HepG2 (cell line): ENCODE results near the gene TK1. TPM values are rescaled to one million over a fixed set of nuclear protein-coding genes. Genes with fewer than 3 reads are reported as not detected.

Source experiments
- CC2D1A ChIP-seq: sonication (generic); formaldehyde crosslinking; IDR thresholded peaks from 2 replicates; pipeline ENCODE4 v1.8.1; 2023; ENCODE audit warnings: mild to moderate bottlenecking, missing genetic modification reagents
- CENPT ChIP-seq: sonication (generic); formaldehyde crosslinking; IDR thresholded peaks from 2 replicates; pipeline ENCODE4 v1.8.0; 2022; ENCODE audit warnings: low read depth, mild to moderate bottlenecking, moderate library complexity, missing genetic modification reagents
- GPN1 ChIP-seq: sonication (generic); formaldehyde crosslinking; IDR thresholded peaks from 2 replicates; pipeline ENCODE4 v1.5.1; 2020; ENCODE audit warnings: missing genetic modification reagents, borderline replicate concordance
- HOXD1 ChIP-seq: sonication (generic); formaldehyde crosslinking; IDR thresholded peaks from 2 replicates; pipeline ENCODE4 v1.5.0; 2020; ENCODE audit warnings: missing genetic modification reagents
- JUND ChIP-seq: sonication (generic); formaldehyde crosslinking; IDR thresholded peaks from 2 replicates; pipeline ENCODE4 v1.8.0; 2022; ENCODE audit warnings: mild to moderate bottlenecking, missing genetic modification reagents
- MBD4 ChIP-seq: IDR thresholded peaks from 2 replicates; pipeline ENCODE4 v1.6.1; 2012; ENCODE audit warnings: low read length, inconsistent platforms, borderline replicate concordance
- MBNL3 ChIP-seq: fragments of 250-450 bp; sonication (Bioruptor Pico); conservative IDR thresholded peaks from 2 replicates; pipeline ENCODE4 v1.8.0; 2022; ENCODE audit warnings: mild to moderate bottlenecking, inconsistent platforms
- MEIS2 ChIP-seq: sonication (generic); formaldehyde crosslinking; IDR thresholded peaks from 2 replicates; pipeline ENCODE4 v1.9.0; 2021; ENCODE audit warnings: mild to moderate bottlenecking, missing genetic modification reagents
- MTA1 ChIP-seq: sonication (generic); formaldehyde crosslinking; IDR thresholded peaks from 2 replicates; pipeline ENCODE4 v1.4.0; 2020; ENCODE audit warnings: missing genetic modification reagents, mild to moderate bottlenecking, borderline replicate concordance
- RFX3 ChIP-seq: IDR thresholded peaks from 2 replicates; pipeline ENCODE4 v1.6.1; 2016; ENCODE audit warnings: missing biosample characterization, missing genetic modification reagents
- SAP130 ChIP-seq: IDR thresholded peaks from 2 replicates; pipeline ENCODE4 v1.6.1; 2016; ENCODE audit warnings: low read depth
- STAT5B ChIP-seq: sonication (generic); formaldehyde crosslinking; IDR thresholded peaks from 2 replicates; pipeline ENCODE4 v1.4.0; 2020; ENCODE audit warnings: missing genetic modification reagents
- ZBTB38 ChIP-seq: sonication (generic); formaldehyde crosslinking; IDR thresholded peaks from 2 replicates; pipeline ENCODE4 v1.5.1; 2020; ENCODE audit warnings: mild to moderate bottlenecking, missing genetic modification reagents
- ZBTB7B ChIP-seq: sonication (generic); formaldehyde crosslinking; IDR thresholded peaks from 2 replicates; pipeline ENCODE4 v1.4.0; 2020; ENCODE audit warnings: missing genetic modification reagents
- ZFP1 ChIP-seq: IDR thresholded peaks from 2 replicates; pipeline ENCODE4 v1.6.1; 2016
- ZNF124 ChIP-seq: sonication (generic); formaldehyde crosslinking; IDR thresholded peaks from 2 replicates; pipeline ENCODE4 v1.4.0; 2020; ENCODE audit warnings: missing genetic modification reagents
- ZNF232 ChIP-seq: sonication (generic); formaldehyde crosslinking; IDR thresholded peaks from 2 replicates; pipeline ENCODE4 v1.4.0; 2020; ENCODE audit warnings: missing genetic modification reagents, borderline replicate concordance
- ZNF557 ChIP-seq: sonication (generic); formaldehyde crosslinking; IDR thresholded peaks from 2 replicates; pipeline ENCODE4 v1.4.0; 2020; ENCODE audit warnings: missing genetic modification reagents
- ZNF670 ChIP-seq: sonication (generic); formaldehyde crosslinking; IDR thresholded peaks from 2 replicates; pipeline ENCODE4 v1.8.0; 2022; ENCODE audit warnings: mild to moderate bottlenecking, missing genetic modification reagents, borderline replicate concordance
- polyA plus RNA-seq, 8 experiments: library from polyadenylated mRNA; depleted of rRNA in 3 of 8; stranded (reverse) in 7 of 8; unstranded in 1 of 8; fragments of >200 nt; fragmentation: Illumina TruSeq in 4 of 8; extraction: Trizol in 4 of 8; gene quantifications; 2 replicates each; pipeline versions ENCODE4 v1.2.1 to v1.2.3, GENCODE V29; 2011 to 2016; ENCODE audit warnings: low read depth in 4 of 8, missing spikeins in 1 of 8, mixed read lengths in 1 of 8; ENCODE audit not compliant: insufficient read depth in 1 of 8
- total RNA-seq, 5 experiments: library from RNA; depleted of rRNA; stranded (reverse); fragments of >200 nt; fragmentation: Illumina TruSeq; extraction: Trizol; gene quantifications; 2 replicates each; pipeline ENCODE4 v1.2.3, GENCODE V29; 2016; ENCODE audit warnings: low read depth in 1 of 5
- TF ChIP-seq, protein P1 (sequence below): sonication (generic); formaldehyde crosslinking; IDR thresholded peaks from 2 replicates; pipeline ENCODE4 v1.9.0; 2021; ENCODE audit warnings: missing genetic modification reagents, borderline replicate concordance
- TF ChIP-seq, protein P2 (sequence below): sonication (generic); formaldehyde crosslinking; IDR thresholded peaks from 2 replicates; pipeline ENCODE4 v1.4.0; 2020; ENCODE audit warnings: mild to moderate bottlenecking, missing genetic modification reagents
- TF ChIP-seq, protein P3 (sequence below): IDR thresholded peaks from 2 replicates; pipeline ENCODE4 v1.4.0; 2020; ENCODE audit warnings: mild to moderate bottlenecking, missing genetic modification reagents

Gene TK1
- total and polyA plus RNA-seq, 2 of the 13 experiments (the other 11 are each of a cell fraction or from before 2014, with no cell fraction given) = 45.0 to 96.0 TPM

DNA sequence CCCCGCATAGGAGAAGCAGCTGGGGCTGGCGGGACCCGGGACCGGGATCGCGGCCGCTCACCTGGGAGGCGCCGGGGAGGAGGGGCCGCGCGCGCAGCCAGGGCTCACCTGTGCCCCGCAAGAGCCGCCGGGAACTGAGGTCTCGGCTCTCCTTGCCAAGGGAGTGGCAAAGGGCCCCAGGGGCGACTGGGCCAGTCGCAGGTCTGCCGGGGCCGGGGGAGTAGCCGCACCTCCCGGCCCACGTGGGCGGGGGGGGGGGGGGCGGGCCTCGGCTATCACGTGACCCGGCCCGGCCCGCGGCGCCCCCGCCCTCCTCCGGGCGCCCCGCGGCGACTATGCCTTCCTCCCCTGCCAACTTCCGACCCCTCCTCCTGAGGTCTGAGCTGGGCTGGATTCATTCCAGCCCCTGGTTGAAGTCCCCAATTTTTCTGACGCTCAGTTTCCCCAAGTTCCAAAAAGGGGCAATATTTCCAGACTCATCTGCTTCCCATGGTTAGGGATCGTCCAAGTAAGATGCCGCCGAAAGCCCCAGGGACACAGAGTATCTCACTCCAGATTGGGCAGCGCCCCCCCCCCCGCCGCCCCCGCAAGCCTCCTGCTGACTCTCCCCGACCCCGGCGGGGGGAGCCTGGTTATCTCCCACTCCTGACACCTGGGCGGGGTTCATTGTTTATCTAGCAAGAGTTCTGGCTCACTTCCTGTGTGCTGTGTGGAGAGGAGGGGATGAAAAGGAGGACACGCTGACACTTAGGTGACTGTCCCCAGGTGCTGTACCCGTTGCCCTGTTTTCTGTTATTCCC is 58.1 kb downstream of the TK1 start, which contains the start of gene TMC6 (continued):
- TF ChIP-seq CC2D1A (CRISPR knock-in tag) (no peak), RFX3 (CRISPR knock-in tag) (no peak), JUND (CRISPR knock-in tag) (peak; percentile 39; the same call in 1 of the 2 replicates), ZFP1 (CRISPR knock-in tag) (no peak), STAT5B (CRISPR knock-in tag) (no peak), ZBTB38 (peak; percentile 29; the same call in 1 of the 2 replicates), MBD4 (no peak), ZBTB7B (peak; percentile 14), MTA1 (no peak), ZNF232 (CRISPR knock-in tag) (peak; percentile 45; the same call in 1 of the 2 replicates), SAP130 (CRISPR knock-in tag) (peak; percentile 81), ZNF670 (CRISPR knock-in tag) (0 out of 2 replicates have a peak, but pooled peaks have one; percentile 19), CENPT (CRISPR knock-in tag) (no peak), GPN1 (CRISPR knock-in tag) (no peak), MEIS2 (peak; percentile 70), HOXD1 (CRISPR knock-in tag) (no peak), ZNF124 (CRISPR knock-in tag) (no peak), ZNF557 (CRISPR knock-in tag) (no peak), MBNL3 (CRISPR knock-in tag) (no peak)
- TF ChIP-seq, protein P1, sequence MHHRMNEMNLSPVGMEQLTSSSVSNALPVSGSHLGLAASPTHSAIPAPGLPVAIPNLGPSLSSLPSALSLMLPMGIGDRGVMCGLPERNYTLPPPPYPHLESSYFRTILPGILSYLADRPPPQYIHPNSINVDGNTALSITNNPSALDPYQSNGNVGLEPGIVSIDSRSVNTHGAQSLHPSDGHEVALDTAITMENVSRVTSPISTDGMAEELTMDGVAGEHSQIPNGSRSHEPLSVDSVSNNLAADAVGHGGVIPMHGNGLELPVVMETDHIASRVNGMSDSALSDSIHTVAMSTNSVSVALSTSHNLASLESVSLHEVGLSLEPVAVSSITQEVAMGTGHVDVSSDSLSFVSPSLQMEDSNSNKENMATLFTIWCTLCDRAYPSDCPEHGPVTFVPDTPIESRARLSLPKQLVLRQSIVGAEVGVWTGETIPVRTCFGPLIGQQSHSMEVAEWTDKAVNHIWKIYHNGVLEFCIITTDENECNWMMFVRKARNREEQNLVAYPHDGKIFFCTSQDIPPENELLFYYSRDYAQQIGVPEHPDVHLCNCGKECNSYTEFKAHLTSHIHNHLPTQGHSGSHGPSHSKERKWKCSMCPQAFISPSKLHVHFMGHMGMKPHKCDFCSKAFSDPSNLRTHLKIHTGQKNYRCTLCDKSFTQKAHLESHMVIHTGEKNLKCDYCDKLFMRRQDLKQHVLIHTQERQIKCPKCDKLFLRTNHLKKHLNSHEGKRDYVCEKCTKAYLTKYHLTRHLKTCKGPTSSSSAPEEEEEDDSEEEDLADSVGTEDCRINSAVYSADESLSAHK (CRISPR knock-in tag) = no peak
- TF ChIP-seq, protein P2, sequence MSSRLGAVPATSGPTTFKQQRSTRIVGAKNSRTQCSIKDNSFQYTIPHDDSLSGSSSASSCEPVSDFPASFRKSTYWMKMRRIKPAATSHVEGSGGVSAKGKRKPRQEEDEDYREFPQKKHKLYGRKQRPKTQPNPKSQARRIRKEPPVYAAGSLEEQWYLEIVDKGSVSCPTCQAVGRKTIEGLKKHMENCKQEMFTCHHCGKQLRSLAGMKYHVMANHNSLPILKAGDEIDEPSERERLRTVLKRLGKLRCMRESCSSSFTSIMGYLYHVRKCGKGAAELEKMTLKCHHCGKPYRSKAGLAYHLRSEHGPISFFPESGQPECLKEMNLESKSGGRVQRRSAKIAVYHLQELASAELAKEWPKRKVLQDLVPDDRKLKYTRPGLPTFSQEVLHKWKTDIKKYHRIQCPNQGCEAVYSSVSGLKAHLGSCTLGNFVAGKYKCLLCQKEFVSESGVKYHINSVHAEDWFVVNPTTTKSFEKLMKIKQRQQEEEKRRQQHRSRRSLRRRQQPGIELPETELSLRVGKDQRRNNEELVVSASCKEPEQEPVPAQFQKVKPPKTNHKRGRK (CRISPR knock-in tag) = no peak
- TF ChIP-seq, protein P3, sequence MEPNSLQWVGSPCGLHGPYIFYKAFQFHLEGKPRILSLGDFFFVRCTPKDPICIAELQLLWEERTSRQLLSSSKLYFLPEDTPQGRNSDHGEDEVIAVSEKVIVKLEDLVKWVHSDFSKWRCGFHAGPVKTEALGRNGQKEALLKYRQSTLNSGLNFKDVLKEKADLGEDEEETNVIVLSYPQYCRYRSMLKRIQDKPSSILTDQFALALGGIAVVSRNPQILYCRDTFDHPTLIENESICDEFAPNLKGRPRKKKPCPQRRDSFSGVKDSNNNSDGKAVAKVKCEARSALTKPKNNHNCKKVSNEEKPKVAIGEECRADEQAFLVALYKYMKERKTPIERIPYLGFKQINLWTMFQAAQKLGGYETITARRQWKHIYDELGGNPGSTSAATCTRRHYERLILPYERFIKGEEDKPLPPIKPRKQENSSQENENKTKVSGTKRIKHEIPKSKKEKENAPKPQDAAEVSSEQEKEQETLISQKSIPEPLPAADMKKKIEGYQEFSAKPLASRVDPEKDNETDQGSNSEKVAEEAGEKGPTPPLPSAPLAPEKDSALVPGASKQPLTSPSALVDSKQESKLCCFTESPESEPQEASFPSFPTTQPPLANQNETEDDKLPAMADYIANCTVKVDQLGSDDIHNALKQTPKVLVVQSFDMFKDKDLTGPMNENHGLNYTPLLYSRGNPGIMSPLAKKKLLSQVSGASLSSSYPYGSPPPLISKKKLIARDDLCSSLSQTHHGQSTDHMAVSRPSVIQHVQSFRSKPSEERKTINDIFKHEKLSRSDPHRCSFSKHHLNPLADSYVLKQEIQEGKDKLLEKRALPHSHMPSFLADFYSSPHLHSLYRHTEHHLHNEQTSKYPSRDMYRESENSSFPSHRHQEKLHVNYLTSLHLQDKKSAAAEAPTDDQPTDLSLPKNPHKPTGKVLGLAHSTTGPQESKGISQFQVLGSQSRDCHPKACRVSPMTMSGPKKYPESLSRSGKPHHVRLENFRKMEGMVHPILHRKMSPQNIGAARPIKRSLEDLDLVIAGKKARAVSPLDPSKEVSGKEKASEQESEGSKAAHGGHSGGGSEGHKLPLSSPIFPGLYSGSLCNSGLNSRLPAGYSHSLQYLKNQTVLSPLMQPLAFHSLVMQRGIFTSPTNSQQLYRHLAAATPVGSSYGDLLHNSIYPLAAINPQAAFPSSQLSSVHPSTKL (CRISPR knock-in tag) = peak; percentile 34; the same call in 1 of the 2 replicates
